Natural killer cell treated with Interleukin-12 subunit alpha and Interleukin-12 subunit beta and Interleukin-15 and Interleukin-18, amount 100 ng/mL, for 72 hours (primary cell): ENCODE measurements around the gene TBC1D16. TPM values are rescaled to one million over a fixed set of nuclear protein-coding genes. Genes with fewer than 3 reads are reported as not detected.

ENCODE experiments used
- ATAC-seq, 2 donors: fragments of 150-1000 bp; cut with Tn5 transposase in 1 of 2; sonication (Bioruptor Pico), chemical (Tn5 transposase) in 1 of 2; 2 replicates each; pipeline ENCODE4 v1.10.0; 2021
- DNase-seq: peaks from one replicate; pipeline ENCODE4 v3.0.0; 2022; ENCODE audit warnings: low spot score
- H3K27ac Mint-ChIP-seq, 2 donors: 1 replicate in 1 of 2; 2 replicates in 1 of 2; pipeline ENCODE4 v1.8.0; 2022; ENCODE audit warnings: mixed read lengths in 2 of 2, mild to moderate bottlenecking in 1 of 2, moderate library complexity in 1 of 2
- H3K27me3 Mint-ChIP-seq, 2 donors: 1 replicate in 1 of 2; 2 replicates in 1 of 2; pipeline ENCODE4 v1.8.0; 2022; ENCODE audit warnings: mixed read lengths in 2 of 2
- H3K36me3 Mint-ChIP-seq: one replicate; pipeline ENCODE4 v1.8.0; 2022; ENCODE audit warnings: mixed read lengths
- H3K4me1 Mint-ChIP-seq, 2 donors: 1 replicate in 1 of 2; 2 replicates in 1 of 2; pipeline ENCODE4 v1.8.0; 2022; ENCODE audit warnings: low read depth in 2 of 2, mixed read lengths in 2 of 2, mild to moderate bottlenecking in 1 of 2
- H3K4me3 Mint-ChIP-seq: one replicate; pipeline ENCODE4 v1.8.0; 2022; ENCODE audit warnings: mixed read lengths
- H3K9me3 Mint-ChIP-seq: 2 replicates; pipeline ENCODE4 v1.8.0; 2022; ENCODE audit warnings: mixed read lengths
- total RNA-seq, 2 donors: library from RNA; stranded (reverse); gene quantifications; one replicate each; pipeline ENCODE4 v1.2.3, GENCODE V29; 2022

TBC1D16 gene
- total RNA-seq, 2 donors from 2014 or later: 1.1 to 3.2 TPM

DNA sequence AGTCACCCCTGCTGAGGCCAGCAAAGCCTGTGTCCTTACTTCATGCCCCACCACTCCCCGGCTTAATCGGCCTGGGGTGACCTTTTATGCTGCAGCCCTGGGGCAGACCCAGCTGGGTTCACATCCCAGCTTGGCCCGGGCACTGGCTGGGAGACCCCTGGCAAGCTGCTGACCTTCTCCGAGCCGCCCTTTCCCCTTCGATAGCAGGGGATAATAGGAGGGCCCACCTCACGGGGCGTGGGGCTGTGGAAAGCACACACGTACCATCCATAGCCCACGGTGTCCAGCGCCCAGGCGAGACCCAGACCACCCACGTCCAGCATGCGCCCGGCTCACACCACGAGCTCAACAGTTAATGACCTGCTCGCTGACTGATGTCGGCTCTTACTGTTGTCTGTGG lies 26.8 kb downstream of the TBC1D16 start:
- Mint-ChIP-seq H3K9me3 (no peaks in the 10 kb centered on the region), H3K27me3 (no peaks in the 10 kb centered on the region), H3K36me3 (no peaks in the 10 kb centered on the region), H3K27ac (no peak overlapping the region), H3K4me3 (no peak overlapping the region), H3K4me1 (peaks cover 5 to 8% of the 10 kb centered on the region in 2 donors)
- ATAC-seq (no peak), DNase-seq (no peak)

DNA sequence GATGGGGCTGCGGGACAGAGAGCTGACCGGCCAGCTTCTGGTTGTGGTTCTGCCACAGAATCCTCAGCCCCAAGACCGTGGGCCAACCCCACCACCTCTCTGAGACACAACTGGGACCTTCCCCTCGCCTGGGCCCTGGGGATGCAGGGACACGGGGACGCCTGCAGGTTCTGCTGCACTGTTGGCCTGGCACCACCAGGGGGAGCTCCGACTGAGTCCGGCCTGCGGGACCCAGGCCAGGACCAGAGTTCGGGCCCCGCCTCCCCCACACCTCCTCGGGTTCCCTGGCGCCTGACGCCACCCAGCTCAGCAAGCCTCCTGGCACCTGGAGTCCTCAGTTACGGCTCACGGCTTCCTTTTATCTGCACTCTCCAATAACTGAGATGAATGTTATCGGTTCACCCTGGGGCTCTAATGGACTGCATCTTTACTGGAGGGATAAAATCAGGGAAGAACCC lies 27.3 kb downstream of the TBC1D16 start:
- peaks cover 5 to 8% of the 10 kb centered on the region in 2 donors for H3K4me1 Mint-ChIP-seq
- DNase-seq: peak; percentile 79

DNA sequence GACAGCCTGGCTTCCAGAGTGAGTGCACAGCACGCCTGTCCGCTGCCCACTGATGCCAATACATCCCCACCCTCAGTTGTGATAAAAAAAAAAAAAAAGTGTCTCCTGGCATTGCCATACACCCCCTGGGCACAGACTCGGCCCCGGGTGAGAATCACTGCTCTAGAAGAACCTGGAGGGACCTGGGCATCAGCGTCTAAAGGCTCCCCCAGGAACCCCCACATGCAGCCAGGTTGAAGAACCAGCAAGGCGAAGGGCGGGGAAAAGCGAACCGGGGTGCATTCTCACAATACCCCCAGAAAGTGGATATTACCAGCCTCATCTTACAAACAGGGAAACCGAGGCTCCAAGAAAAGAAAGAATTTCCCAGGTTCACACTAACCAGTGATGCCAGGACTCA lies 27.7 kb downstream of the TBC1D16 start:
- DNase-seq (no peak), ATAC-seq (no peak)
- Mint-ChIP-seq H3K4me3 (no peak overlapping the region), H3K4me1 (peaks cover 5 to 8% of the 10 kb centered on the region in 2 donors), H3K9me3 (no peaks in the 10 kb centered on the region), H3K27me3 (no peaks in the 10 kb centered on the region), H3K27ac (no peak overlapping the region), H3K36me3 (no peaks in the 10 kb centered on the region)

More for the DNA sequence above, 27.3 kb downstream of the TBC1D16 start:
- H3K4me3 Mint-ChIP-seq: no peak overlapping the region
- H3K9me3 Mint-ChIP-seq: no peaks in the 10 kb centered on the region
- ATAC-seq: peak; percentile 79 to 86
- H3K27me3 Mint-ChIP-seq: no peaks in the 10 kb centered on the region
- no peaks in the 10 kb centered on the region for H3K36me3 Mint-ChIP-seq
- H3K27ac Mint-ChIP-seq: no peak overlapping the region

DNA sequence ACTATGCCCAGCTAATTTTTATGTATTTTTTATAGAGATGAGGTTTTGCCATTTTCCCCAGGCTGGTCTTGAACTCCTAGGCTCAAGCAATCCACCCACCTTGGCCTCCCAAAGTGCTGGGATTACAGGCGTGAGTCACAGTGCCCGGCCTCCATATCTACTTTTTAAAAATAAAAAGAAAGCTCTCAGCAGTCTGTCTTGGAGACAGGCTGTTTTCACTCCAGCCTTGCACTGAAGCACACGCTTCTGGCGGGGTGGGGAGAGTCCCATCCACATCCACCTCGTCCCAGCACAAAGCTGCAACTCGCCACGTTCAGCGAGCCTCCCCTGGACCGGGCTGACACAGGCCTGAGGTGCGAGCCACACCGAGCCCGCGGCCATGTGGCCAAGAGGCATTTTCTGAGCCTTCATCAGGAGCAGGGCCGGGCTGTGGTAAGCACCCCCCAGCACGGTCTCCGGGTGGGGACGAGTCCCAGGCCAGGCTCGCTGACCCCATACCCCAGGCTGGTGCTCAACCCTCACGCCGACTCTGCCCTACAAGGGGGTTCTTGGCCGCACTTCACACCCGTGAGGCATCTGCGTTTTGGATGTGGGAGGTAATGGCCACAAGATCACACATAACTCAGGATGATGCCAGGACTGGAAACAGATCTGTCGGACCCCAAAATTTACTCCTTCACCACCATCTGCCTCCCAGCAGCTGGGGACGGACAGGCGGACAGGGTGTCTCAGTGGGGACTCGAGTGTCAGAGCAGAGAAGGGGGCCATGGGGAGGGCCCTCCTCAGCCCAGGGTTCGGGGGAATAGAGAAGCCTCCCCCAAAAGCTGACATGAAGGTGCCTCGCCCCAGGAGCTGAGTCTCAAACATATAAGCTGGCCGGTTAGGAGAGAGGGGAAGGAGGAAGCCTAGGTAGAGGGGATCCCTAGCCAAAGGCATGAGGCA lies 28.6 kb downstream of the TBC1D16 start:
- ATAC-seq (no peak), DNase-seq (peak; percentile 51)
- Mint-ChIP-seq H3K27ac (no peak overlapping the region), H3K36me3 (no peaks in the 10 kb centered on the region), H3K4me1 (peaks cover 5 to 8% of the 10 kb centered on the region in 2 donors), H3K4me3 (no peak overlapping the region), H3K27me3 (no peaks in the 10 kb centered on the region), H3K9me3 (no peaks in the 10 kb centered on the region)

DNA sequence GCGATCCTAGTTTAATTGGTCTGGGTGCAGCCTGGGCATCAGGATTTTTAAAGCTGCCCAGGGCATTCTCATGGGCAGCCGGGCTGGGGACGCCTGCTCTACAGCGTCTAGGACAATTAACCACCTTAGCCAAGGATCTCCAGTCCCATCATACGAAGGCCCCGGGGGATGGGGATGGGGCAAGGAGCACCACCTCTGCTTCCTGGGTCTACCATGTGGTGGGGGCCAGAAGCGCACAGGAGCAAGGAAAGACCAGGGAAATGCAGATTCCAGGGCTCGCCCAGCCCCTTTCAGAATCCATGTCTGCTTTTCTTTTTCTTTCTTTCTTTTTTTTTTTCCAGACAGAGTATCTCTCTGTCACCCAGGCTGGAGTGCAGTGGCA lies 29.3 kb downstream of the TBC1D16 start:
- no peaks in the 10 kb centered on the region for H3K9me3 Mint-ChIP-seq
- peak; percentile 54 for DNase-seq
- H3K4me3 Mint-ChIP-seq: peak overlapping the region; percentile 58
- no peak for ATAC-seq
- peak overlapping the region; percentile 33 to 50 for H3K27ac Mint-ChIP-seq
- no peaks in the 10 kb centered on the region for H3K36me3 Mint-ChIP-seq
- H3K27me3 Mint-ChIP-seq: no peaks in the 10 kb centered on the region
- peaks cover 5 to 8% of the 10 kb centered on the region in 2 donors for H3K4me1 Mint-ChIP-seq

DNA sequence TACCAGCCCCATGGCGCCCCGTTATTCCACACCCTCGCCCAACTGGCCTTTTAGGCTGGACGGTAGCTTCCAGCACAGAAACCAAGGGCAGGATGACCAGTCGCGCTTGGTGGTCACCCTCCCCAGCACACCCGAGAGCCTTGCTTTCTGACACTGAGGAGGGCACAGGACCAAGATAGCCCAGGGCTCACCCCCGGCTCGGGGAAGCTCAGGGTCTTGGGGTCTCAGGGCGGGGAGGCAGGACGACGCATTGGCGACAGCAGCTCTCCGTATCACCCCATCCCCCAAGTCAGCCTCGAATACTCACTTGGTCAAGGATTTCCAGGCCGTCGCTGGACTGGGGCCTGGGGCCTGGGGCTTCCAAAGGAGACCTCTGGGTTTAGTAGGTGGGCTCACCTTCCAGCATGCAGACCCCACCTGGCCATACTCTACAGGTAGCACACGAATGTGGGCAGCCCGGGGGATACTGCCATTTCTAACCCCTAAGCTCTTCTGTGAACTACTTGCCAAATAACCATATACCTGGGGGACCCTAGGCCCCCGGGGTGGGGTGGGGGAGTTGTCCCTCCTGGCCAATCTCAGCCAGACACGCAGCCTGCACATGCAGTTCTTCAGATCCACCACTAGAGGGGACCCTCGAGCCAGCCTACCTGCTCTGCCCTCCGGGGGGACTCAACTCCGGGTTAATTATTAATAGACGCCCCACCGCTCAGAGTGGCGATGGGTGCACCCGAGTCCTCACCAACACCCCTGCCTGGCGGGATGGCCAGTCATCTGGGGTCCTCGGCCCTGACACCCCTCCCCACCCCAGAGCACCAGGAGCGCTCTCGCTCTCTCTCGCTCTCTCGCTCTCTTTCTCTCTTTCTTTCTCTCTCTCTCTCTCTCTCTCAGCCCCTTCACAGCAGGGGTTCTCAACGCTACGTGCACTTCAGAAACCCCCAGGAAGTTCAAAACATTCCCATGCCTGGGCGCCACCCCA lies 30.0 kb downstream of the TBC1D16 start:
- peak; percentile 56 to 59 for ATAC-seq
- Mint-ChIP-seq H3K9me3 (no peaks in the 10 kb centered on the region), H3K27me3 (no peaks in the 10 kb centered on the region), H3K4me1 (peaks cover 5 to 8% of the 10 kb centered on the region in 2 donors), H3K4me3 (peak overlapping the region; percentile 58), H3K36me3 (no peaks in the 10 kb centered on the region), H3K27ac (peak overlapping the region; percentile 33 to 50)
- DNase-seq: peak; percentile 71

DNA sequence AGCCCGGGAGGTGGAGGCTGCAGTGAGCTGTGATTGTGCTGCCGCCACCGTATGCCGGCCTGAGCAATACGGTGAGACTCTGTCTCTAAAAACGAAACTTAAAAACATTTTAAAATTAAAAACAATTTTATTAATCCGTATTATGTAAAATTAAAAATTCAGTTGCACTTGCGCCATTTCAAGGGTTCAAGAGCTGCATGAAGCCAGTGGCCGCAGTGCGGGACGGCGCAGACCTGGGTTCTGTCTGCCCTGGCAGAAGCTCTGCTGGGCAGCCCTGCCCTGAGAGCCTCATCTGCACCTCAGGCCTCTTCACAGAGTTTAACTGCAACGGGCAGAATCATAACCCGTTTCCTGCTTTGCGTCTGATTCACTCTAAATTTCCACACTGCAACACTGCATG lies 31.7 kb downstream of the TBC1D16 start:
- DNase-seq (no peak), ATAC-seq (no peak)
- Mint-ChIP-seq H3K27me3 (no peaks in the 10 kb centered on the region), H3K4me1 (peaks cover 5 to 8% of the 10 kb centered on the region in 2 donors), H3K4me3 (no peak overlapping the region), H3K9me3 (no peaks in the 10 kb centered on the region), H3K27ac (peak overlapping the region in 1 of 2 donors; percentile 71), H3K36me3 (no peaks in the 10 kb centered on the region)

DNA sequence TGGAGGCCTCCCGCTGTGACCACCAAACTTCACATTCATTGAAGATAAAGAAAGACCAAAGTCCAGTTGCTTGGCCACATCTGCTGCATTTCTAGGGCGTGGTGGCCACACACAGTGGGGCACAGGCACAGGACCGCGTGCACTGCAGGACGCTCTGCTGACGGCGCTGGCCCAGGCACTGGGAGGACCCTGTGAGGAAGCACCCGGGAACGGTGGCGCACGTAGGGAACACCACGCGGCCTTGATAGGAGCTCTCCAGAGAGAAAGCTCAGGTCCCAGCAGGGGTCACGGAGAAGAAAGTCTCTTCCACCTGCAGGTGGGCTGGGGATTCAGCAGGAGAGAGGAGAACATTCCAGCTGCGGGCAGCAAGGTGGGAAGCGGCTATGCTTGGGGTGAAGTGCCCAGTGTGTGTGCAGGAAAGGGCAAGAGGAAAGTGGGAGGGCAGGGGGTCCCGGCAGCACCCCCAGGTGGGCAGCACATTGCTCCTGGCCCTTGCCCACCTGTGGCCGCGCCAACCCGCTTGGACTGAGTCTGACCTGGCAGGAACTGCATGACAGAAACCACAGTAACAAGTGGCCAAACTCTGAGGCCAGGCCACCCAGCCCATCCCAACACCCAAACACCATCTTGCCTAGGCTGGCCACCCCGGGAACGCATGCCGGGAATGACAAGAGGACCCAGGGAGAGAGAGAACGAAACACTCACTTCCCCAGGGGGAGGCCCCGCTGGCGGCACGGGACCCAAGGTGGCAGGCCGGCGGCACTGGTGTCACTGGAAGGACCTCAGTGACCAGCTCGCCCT lies 32.8 kb downstream of the TBC1D16 start:
- Mint-ChIP-seq H3K9me3 (no peaks in the 10 kb centered on the region), H3K27ac (peak overlapping the region in 1 of 2 donors; percentile 50)

DNA sequence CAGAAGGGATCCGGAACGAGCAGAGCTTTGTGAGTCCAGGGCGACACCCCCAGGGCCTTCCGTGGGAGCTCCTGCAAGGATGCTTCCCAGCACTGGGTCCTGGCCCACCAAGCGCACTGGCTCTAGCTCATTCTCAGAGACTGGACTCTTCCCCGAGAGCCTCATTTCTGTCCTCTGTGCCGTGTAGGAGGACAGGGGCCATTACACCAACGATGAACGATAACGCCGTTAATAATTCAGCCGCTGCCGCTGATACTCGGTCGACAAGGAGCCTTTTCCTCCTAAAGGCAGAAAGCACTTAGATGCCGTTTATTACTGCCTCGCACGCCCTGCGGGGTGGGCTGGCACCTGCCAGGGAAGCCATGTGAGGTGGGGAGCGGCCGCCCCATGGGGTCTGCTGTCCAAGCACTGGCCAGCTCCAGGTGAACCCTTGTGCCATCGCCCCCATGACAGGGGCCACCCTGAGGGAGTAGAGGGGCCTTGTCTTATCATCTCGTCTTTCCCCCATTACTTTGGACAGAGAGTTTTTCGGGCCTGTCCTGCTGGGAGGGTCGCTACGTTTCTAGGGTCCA lies 33.5 kb downstream of the TBC1D16 start:
- Mint-ChIP-seq H3K27me3 (no peaks in the 10 kb centered on the region), H3K4me1 (peaks cover 13 to 14% of the 10 kb centered on the region in 2 donors), H3K36me3 (no peaks in the 10 kb centered on the region), H3K9me3 (no peaks in the 10 kb centered on the region), H3K27ac (peak overlapping the region in 1 of 2 donors; percentile 50), H3K4me3 (no peak overlapping the region)
- ATAC-seq: no peak
- DNase-seq: no peak

More for the DNA sequence above, 32.8 kb downstream of the TBC1D16 start:
- Mint-ChIP-seq H3K36me3 (no peaks in the 10 kb centered on the region), H3K27me3 (no peaks in the 10 kb centered on the region), H3K4me1 (peaks cover 6 to 8% of the 10 kb centered on the region in 2 donors), H3K4me3 (no peak overlapping the region)
- DNase-seq (no peak), ATAC-seq (no peak)

DNA sequence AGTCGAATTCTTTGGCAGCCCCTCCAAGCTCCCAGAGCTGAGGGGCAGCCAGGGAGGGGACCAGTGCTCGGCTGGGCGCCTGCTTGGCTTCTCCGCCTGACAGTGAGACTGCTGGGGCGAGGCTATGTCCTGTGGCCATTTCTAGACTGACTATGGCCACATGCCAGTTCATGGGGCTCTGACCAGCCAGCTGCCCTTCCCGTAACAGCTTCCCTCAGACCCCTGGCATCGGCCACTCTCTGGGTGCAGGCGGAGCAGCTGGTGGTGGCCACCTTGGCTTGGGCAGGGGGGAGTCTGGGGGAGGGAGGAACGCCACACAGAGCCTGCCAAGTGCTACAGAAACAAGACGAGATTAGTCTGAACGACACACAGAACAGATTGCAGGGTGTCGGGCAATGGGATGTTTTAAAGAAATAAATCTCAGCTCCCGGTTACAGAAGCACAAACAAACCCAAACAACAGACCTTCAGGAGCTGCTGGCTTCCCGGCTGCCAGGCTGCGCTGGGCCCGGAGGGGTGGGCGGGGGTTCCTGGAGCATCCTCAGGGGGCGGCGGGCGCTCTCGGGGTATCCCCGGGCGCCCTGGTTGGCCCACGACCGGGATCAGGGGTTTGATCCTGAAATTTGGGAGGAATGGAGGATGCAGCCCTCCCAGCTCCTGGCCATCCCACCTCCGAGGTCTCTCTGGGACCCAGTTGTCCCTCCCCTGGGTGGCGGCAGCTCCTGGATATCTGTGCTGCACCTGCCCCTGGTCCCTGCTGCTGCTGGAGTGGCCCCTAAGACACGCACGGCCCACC lies 34.5 kb downstream of the TBC1D16 start:
- DNase-seq (peak; percentile 45), ATAC-seq (no peak)
- no peak overlapping the region for H3K27ac Mint-ChIP-seq
- no peaks in the 10 kb centered on the region for H3K9me3 Mint-ChIP-seq
- no peaks in the 10 kb centered on the region for H3K36me3 Mint-ChIP-seq
- H3K4me3 Mint-ChIP-seq: no peak overlapping the region
- peaks cover 17 to 21% of the 10 kb centered on the region in 2 donors for H3K4me1 Mint-ChIP-seq
- H3K27me3 Mint-ChIP-seq: no peaks in the 10 kb centered on the region

DNA sequence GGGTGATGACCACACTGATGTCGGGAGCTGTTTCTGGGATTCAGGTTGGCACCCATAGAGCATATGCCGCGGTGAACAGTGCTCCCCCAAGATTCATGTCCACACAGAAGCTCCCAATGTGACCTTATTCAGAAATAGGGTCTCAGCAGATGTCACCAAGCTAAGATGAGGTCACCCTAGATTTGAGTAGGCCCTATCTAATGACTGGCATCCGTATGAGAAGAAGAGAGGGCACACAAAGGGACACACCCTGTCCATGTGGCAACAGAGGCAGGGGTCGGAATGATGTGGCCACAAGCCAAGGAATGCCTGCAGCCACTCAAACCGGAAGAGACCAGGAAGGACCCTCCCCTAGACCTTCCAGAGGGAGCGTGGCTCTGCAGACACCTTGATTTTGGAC lies 35.5 kb downstream of the TBC1D16 start:
- H3K4me3 Mint-ChIP-seq: no peak overlapping the region
- no peaks in the 10 kb centered on the region for H3K9me3 Mint-ChIP-seq
- H3K27me3 Mint-ChIP-seq: no peaks in the 10 kb centered on the region
- H3K36me3 Mint-ChIP-seq: no peaks in the 10 kb centered on the region
- H3K27ac Mint-ChIP-seq: no peak overlapping the region
- ATAC-seq (no peak), DNase-seq (no peak)
- H3K4me1 Mint-ChIP-seq: peaks cover 13 to 23% of the 10 kb centered on the region in 2 donors

DNA sequence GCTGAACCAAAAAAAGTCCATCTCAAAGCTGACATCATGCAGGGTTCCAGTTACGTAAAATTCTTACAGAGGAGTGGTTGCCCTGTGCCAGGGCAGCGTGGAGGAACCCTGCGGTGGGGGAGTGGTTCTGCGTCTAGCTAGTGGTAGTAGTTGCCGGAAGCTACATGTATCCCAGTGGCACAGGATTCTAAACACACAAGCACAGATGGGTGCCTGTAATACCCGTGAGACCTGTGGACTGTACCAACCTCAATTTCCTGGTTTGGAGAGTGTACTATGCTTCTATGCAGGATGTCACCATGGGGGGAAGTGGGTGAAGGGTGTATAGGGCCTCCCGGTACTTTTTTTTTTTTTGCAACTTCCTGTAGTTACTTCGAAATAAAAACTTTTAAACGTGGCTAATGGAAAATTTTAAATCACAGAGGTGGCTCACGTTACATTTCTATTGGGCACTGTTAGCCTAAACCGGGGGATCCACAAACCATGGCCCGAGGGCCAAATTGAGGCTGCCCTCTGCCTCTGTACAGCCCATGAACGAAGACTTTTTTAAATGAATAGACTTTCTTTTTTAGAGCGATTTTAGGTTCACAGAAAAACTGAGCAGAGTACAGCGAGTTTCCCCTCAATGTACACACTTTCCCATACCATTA lies 38.5 kb downstream of the TBC1D16 start:
- Mint-ChIP-seq H3K9me3 (no peaks in the 10 kb centered on the region), H3K27me3 (peaks cover 5 to 7% of the 10 kb centered on the region in 2 donors), H3K4me3 (peak overlapping the region; percentile 83), H3K27ac (peak overlapping the region; percentile 92 to 97), H3K36me3 (no peaks in the 10 kb centered on the region), H3K4me1 (peaks cover 25 to 33% of the 10 kb centered on the region in 2 donors)
- DNase-seq (peak; percentile 90), ATAC-seq (peak; percentile 99 to 100)
